Adrenal gland (tissue), 12 donors: ENCODE data around the gene VAT1. TPM values are rescaled to one million over a fixed set of nuclear protein-coding genes. Genes with fewer than 3 reads are reported as not detected.

Experiments
- DNase-seq, 7 donors: peaks; one replicate each; pipeline ENCODE4 v3.0.0-alpha.2; 2019 to 2020
- H3K27ac ChIP-seq, 5 donors: fragments of 200-600 bp; sonication (generic) in 4 of 5; 1 replicate in 3 of 5; 2 replicates in 2 of 5; pipeline versions ENCODE4 v1.5.1 to v1.8.0; 2016 to 2020; ENCODE audit warnings: mild to moderate bottlenecking in 1 of 5
- H3K27me3 ChIP-seq: fragments of 200-600 bp; 2 replicates; pipeline ENCODE4 v1.8.0; 2021
- H3K36me3 ChIP-seq, 2 donors: fragments of 200-600 bp; replicated peaks in 1 of 2; 1 replicate in 1 of 2; 2 replicates in 1 of 2; pipeline versions ENCODE4 v1.5.1 to v1.8.0; 2018 to 2022
- H3K4me1 ChIP-seq, 2 donors: fragments of 200-600 bp; replicated peaks in 1 of 2; 1 replicate in 1 of 2; 2 replicates in 1 of 2; pipeline versions ENCODE4 v1.5.1 to v1.8.0; 2018 to 2021
- H3K4me3 ChIP-seq, 4 donors: fragments of 200-600 bp; sonication (generic) in 3 of 4; one replicate each; pipeline ENCODE4 v1.5.1; 2016 to 2018
- H3K9me3 ChIP-seq, 3 donors: fragments of 200-600 bp; sonication (generic) in 1 of 3; replicated peaks in 1 of 3; 1 replicate in 2 of 3; 2 replicates in 1 of 3; pipeline versions ENCODE4 v1.5.1 to v1.8.0; 2016 to 2021
- POLR2A ChIP-seq, 2 donors: fragments of 450-650 bp; IDR thresholded peaks; one replicate each; pipeline ENCODE4 v1.6.1; 2017; ENCODE audit warnings: antibody characterized with exemption in 2 of 2, mild to moderate bottlenecking in 2 of 2, moderate library complexity in 1 of 2
- WGBS, 4 donors: extraction: QIAGEN DNeasy Blood & Tissue Kit in 2 of 4; methylation state at CpG; one replicate each; pipeline versions ENCODE4 v1.1.5 to v1.1.7; 2013 to 2017; 5-methylcytosine and 5-hydroxymethylcytosine counted together
- intact Hi-C, 2 donors: fragments of 100-400 bp; cut with DNase I; formaldehyde crosslinking; loops; one replicate each; pipeline versions ENCODE4 v1.14.1 to v1.15.0; 2022 to 2023
- polyA plus RNA-seq, 3 donors: library from polyadenylated mRNA; stranded (reverse); fragments of 200-250 nt in 2 of 3; fragments of 350-450 nt in 1 of 3; fragmentation: Illumina TruSeq in 1 of 3; extraction: RNeasy Lipid Tissue Mini Kit (QIAGEN cat#74804) in 1 of 3; gene quantifications; one replicate each; pipeline ENCODE4 v1.2.3, GENCODE V29; 2013 to 2014
- total RNA-seq, 9 donors: library from RNA; depleted of rRNA in 4 of 9; stranded (reverse); fragments of >200 nt in 4 of 9; fragments of 120-200 nt in 1 of 9; fragmentation: NEBNext Ultra II Directional in 1 of 9; extraction: Animal tissue kit (Norgen Biotek cat#: 25700) in 1 of 9; gene quantifications; one replicate each; pipeline versions ENCODE4 v1.1.0 to v1.2.4, GENCODE V29; 2013 to 2023
- TF ChIP-seq, protein P1 (sequence below), 6 experiments: fragments of 450-650 bp in 4 of 6; fragments of 200-600 bp in 2 of 6; sonication (generic) in 1 of 6; IDR thresholded peaks; 1 replicate in 5 of 6; 2 replicates in 1 of 6; pipeline versions ENCODE4 v1.5.1 to v1.8.0; 2016 to 2021; ENCODE audit warnings: antibody characterized with exemption in 6 of 6, mild to moderate bottlenecking in 2 of 6, moderate library complexity in 1 of 6
- donor health status: healthy with polysubstance abuse.
- donor health status: Bipolar disorder and iron deficiency.
- donor health status: DM: yes; HTN: yes; CAD: no.
- donor health status: DM: no; HTN: no; CAD: no.
- donor health status: DM: no; HTN: no; CAD: no.
- donor health status: DM: yes; HTN: yes; CAD: no.

The VAT1 gene
- total and polyA plus RNA-seq, 12 donors: 177 to 744 (median 442) TPM

DNA sequence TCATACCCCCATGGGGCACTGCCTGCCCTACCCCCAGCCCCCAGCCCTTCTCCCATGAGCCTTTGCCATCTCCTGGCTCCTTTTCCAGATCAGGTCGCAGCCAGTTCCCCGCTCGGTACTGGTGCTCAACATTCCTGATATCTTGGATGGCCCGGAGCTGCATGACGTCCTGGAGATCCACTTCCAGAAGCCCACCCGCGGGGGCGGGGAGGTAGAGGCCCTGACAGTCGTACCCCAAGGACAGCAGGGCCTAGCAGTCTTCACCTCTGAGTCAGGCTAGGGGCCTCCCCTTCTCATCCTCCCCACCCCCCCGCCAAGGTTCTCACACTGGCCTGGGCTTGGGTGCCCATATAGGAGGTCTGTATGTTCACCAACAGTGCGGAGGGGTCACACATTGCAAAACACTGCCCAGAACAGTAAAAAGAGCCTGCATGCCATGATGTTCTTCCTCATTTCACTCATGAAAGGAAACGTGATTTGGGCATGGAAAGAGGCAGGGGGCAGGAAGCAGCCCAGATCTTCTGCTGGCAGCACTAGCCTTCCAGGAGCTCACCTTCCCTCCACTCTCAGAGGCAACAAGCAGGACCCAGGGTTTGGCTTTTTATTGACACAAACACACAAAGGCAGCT, 8.1 kb downstream of the VAT1 start:
- peak in 5 of 7 donors; percentile 45 to 71 (median 66) for DNase-seq
- H3K27me3 ChIP-seq: no peaks in the 10 kb centered on the region
- peak overlapping the region in 3 of 5 donors; percentile 64 to 87 (median 76) for H3K27ac ChIP-seq
- no peaks in the 10 kb centered on the region for H3K9me3 ChIP-seq
- no peak overlapping the region for H3K4me3 ChIP-seq
- 47 to 81% (median 57%) methylated on average over 10 to 12 of the region's 12 CpGs for WGBS, 4 donors
- H3K4me1 ChIP-seq: peaks cover 51 to 71% of the 10 kb centered on the region in 2 donors
- intact Hi-C loops: no loop called here
- TF ChIP-seq, protein P1, sequence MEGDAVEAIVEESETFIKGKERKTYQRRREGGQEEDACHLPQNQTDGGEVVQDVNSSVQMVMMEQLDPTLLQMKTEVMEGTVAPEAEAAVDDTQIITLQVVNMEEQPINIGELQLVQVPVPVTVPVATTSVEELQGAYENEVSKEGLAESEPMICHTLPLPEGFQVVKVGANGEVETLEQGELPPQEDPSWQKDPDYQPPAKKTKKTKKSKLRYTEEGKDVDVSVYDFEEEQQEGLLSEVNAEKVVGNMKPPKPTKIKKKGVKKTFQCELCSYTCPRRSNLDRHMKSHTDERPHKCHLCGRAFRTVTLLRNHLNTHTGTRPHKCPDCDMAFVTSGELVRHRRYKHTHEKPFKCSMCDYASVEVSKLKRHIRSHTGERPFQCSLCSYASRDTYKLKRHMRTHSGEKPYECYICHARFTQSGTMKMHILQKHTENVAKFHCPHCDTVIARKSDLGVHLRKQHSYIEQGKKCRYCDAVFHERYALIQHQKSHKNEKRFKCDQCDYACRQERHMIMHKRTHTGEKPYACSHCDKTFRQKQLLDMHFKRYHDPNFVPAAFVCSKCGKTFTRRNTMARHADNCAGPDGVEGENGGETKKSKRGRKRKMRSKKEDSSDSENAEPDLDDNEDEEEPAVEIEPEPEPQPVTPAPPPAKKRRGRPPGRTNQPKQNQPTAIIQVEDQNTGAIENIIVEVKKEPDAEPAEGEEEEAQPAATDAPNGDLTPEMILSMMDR (IDR thresholded peaks at IDR 0.05): no peak
- no peak for TF ChIP-seq POLR2A (IDR thresholded peaks at IDR 0.05)
- peaks cover 0 to 47% of the 10 kb centered on the region in 2 donors for H3K36me3 ChIP-seq

DNA sequence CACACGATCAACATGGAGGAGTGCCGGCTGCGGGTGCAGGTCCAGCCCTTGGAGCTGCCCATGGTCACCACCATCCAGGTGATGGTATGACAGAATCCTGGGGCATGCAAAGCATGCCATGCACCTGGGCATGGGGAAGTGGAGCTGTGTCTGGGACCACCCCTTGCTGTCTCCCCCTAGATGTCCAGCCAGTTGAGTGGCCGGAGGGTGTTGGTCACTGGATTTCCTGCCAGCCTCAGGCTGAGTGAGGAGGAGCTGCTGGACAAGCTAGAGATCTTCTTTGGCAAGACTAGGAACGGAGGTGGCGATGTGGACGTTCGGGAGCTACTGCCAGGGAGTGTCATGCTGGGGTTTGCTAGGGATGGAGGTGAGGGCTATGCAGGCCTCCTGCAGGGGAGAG, 8.9 kb downstream of the VAT1 start:
- DNase-seq: peak in 1 of 7 donors; percentile 32
- intact Hi-C loops: no loop called here
- H3K36me3 ChIP-seq: peaks cover 0 to 45% of the 10 kb centered on the region in 2 donors
- no peak for TF ChIP-seq POLR2A (IDR thresholded peaks at IDR 0.05)
- TF ChIP-seq, protein P1 (IDR thresholded peaks at IDR 0.05): no peak
- no peaks in the 10 kb centered on the region for H3K9me3 ChIP-seq
- 80 to 87% (median 84%) methylated on average over 4 to 8 of the region's 8 CpGs for WGBS, 4 donors
- peaks cover 42 to 63% of the 10 kb centered on the region in 2 donors for H3K4me1 ChIP-seq
- no peaks in the 10 kb centered on the region for H3K27me3 ChIP-seq
- H3K4me3 ChIP-seq: no peak overlapping the region
- peak overlapping the region in 2 of 5 donors; percentile 76 to 87 for H3K27ac ChIP-seq

DNA sequence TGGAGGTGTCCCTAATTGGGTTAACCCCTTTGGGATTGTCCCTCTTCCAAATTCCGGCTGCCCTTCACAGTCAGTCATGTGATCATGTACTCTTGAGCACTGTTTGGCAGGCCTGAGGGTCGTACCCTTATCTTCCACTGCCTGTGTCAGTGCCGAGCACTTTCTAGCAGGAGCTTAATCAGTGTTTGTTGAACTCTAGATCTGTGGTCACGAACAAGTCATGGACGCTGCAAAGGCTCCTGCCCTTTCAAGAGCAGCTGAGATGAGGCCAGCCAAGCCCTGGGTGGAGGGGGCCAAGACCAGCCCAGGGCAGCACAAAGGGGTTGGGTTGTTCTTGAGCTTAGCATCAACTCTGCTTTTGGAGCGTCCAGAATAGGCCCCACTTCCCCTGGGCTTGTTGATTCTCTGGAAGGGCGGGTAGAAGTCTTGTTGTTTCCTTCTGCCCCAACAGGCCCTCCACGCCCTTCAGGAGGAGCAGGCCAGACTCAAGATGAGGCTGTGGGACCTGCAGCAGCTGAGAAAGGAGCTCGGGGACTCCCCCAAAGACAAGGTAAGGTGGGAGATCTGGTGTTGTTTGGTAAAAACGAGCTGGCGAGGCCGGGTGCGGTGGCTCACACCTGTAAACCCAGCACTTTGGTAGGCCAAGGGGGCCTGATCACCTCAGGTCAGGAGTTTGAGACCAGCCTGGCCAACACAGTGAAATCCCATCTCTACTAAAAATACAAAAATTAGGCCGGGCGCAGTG, 10.3 kb downstream of the VAT1 start:
- Histone ChIP-seq H3K36me3 (peaks cover 0 to 33% of the 10 kb centered on the region in 2 donors), H3K4me3 (no peak overlapping the region), H3K9me3 (no peaks in the 10 kb centered on the region), H3K27me3 (no peaks in the 10 kb centered on the region), H3K4me1 (peaks cover 40 to 67% of the 10 kb centered on the region in 2 donors), H3K27ac (peak overlapping the region in 3 of 5 donors; percentile 31 to 87 (median 65))
- peak in 3 of 7 donors; percentile 35 to 73 (median 57) for DNase-seq
- intact Hi-C loops: no loop called here
- 55 to 72% (median 70%) methylated on average over 10 to 15 of the region's 15 CpGs for WGBS, 4 donors
- no peak for TF ChIP-seq POLR2A (IDR thresholded peaks at IDR 0.05)
- TF ChIP-seq, protein P1 (IDR thresholded peaks at IDR 0.05): no peak

DNA sequence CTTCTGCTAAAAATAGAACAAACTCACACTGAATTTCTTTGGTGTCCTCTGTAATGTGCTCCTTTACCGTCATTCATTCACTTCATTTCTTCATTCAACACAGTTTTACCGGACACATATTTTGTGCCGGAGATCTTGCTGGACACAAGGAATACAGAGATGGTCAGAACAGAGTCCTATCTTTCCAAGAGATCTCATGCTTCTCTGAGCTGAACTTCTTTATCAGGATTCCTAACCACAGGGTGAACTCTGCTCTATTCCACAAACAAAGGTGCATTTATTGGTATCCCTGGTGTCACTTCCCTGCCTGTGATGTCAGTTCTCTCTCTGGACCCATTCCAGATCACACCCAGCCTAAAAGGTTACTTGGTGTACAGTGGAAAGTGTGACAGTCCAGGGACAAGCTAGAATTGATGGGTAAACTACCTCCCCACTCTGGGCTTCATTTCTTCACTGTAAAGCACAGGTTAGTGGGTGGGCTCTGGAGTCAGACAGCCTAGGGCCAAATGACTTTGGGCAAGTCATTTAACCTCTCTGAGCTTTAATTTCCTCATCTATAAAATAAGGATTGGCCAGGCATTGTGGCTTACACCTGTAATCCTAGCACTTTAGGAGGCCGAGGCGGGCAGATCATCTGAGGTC, 11.4 kb downstream of the VAT1 start:
- intact Hi-C loops: no loop called here
- no peak overlapping the region for H3K4me3 ChIP-seq
- H3K27me3 ChIP-seq: no peaks in the 10 kb centered on the region
- peak overlapping the region in 2 of 5 donors; percentile 51 to 65 for H3K27ac ChIP-seq
- WGBS, 4 donors: 82 to 89% (median 85%) methylated on average over 5 of the region's 5 CpGs
- no peak for TF ChIP-seq POLR2A (IDR thresholded peaks at IDR 0.05)
- TF ChIP-seq, protein P1 (IDR thresholded peaks at IDR 0.05): no peak
- peak in 4 of 7 donors; percentile 44 to 71 (median 61) for DNase-seq
- no peaks in the 10 kb centered on the region for H3K9me3 ChIP-seq
- peaks cover 0 to 26% of the 10 kb centered on the region in 2 donors for H3K36me3 ChIP-seq
- peaks cover 35 to 59% of the 10 kb centered on the region in 2 donors for H3K4me1 ChIP-seq
